Fibroblast of mammary gland (primary cell): ENCODE results near the gene HAP1.

ENCODE experiments used
- DNase-seq: peaks from one replicate; pipeline ENCODE4 v3.0.0-alpha.2; 2010; ENCODE audit warnings: low read depth
- H3K4me3 ChIP-seq: 2 replicates; pipeline ENCODE4 v1.5.1; 2011; ENCODE audit warnings: low read depth, mild to moderate bottlenecking, low read length, moderate library complexity; ENCODE audit not compliant: control insufficient read depth
- CTCF ChIP-seq: conservative IDR thresholded peaks from 2 replicates; pipeline ENCODE4 v1.5.1; 2011; ENCODE audit warnings: low read depth, low read length, inconsistent platforms; ENCODE audit not compliant: control insufficient read depth, insufficient read depth

HAP1 gene

GRCh38 chr17:41769985-41770384, 35.5 kb upstream of the HAP1 start:
- no peak for TF ChIP-seq CTCF

GRCh38 chr17:41769346-41769862, 35.0 kb upstream of the HAP1 start:
- no peak for TF ChIP-seq CTCF
- no peak for DNase-seq
- no peak overlapping the region for H3K4me3 ChIP-seq

More at GRCh38 chr17:41769985-41770384, 35.5 kb upstream of the HAP1 start:
- DNase-seq: no peak
- H3K4me3 ChIP-seq: no peak overlapping the region

DNA sequence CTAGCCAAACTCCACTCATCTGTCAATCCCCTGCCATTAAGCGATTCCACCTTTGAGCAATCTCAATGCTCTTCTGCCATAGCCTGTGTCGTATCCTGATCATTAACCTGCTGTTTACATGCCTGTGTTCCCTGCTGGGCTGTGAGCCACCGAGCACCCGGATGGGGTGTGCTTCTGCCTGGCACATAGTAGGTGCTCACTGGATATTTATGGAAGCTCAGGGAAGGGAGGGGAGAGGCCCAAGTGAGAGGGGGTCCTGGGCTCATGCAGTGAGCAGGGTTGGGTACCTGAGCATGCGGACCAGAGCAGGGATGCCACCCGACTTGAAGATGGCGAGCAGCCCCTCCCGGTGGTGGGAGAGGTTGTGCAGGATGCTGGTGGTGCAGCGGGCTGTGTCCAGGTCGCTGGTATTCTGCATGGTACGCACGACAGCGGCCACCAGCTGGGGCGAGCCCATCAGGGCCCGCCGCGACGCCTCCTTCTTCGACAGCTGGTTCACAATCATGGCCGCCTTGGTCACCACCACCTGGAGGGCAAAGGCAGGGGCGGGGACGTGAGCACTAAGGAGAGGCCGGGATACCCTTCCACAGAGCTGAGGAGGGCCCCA, 34.3 kb upstream of the HAP1 start:
- no peak for TF ChIP-seq CTCF
- no peak for DNase-seq
- H3K4me3 ChIP-seq: no peak overlapping the region

GRCh38 chr17:41767324-41768042, 33.0 kb upstream of the HAP1 start:
- no peak for DNase-seq
- TF ChIP-seq CTCF: no peak

DNA sequence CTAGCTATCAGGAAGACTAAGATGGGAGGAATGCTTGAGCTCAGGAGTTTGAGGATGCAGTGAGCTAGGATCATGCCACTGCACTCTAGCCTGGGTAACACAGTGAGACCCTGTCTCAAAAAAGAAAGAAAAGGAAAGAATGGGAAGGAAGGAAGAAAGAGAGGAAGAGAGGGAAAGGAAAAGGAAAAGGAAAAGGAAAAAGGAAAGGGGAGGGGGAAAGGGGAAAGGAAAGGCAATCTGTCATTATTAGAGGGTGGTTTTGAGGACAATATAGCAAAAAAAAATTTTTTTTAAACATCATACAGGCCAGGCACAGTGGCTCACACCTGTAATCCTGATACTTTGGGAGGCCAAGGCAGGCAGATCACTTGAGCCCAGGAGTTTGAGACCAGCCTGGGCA, 31.7 kb upstream of the HAP1 start:
- H3K4me3 ChIP-seq: no peak overlapping the region
- no peak for DNase-seq
- no peak for TF ChIP-seq CTCF

More at GRCh38 chr17:41767324-41768042, 33.0 kb upstream of the HAP1 start:
- H3K4me3 ChIP-seq: no peak overlapping the region

GRCh38 chr17:41763327-41763726, 28.9 kb upstream of the HAP1 start:
- H3K4me3 ChIP-seq: no peak overlapping the region
- TF ChIP-seq CTCF: no peak
- DNase-seq: no peak
